GM12878 (cell line): ENCODE results near the gene RCOR1. TPM values are rescaled to one million over a fixed set of nuclear protein-coding genes. Genes with fewer than 3 reads are reported as not detected.
A peak's percentile ranks its signal among the peaks of the same experiment; 100 is the strongest.

Experiments used
- ASH2L ChIP-seq: fragments of 300-600, 200-600 bp; sonication (generic); IDR thresholded peaks from 2 replicates; pipeline ENCODE4 v1.6.1; 2017; ENCODE audit warnings: low read depth, mild to moderate bottlenecking, borderline replicate concordance
- BACH1 ChIP-seq: fragments of 450-650 bp; IDR thresholded peaks from 2 replicates; pipeline ENCODE4 v1.6.1; 2017; ENCODE audit warnings: mild to moderate bottlenecking, borderline replicate concordance
- EED ChIP-seq: sonication (generic); IDR thresholded peaks from 2 replicates; pipeline ENCODE4 v1.6.1; 2016; ENCODE audit warnings: antibody characterized with exemption, low read depth
- FOS ChIP-seq: IDR thresholded peaks from 3 replicates; pipeline ENCODE4 v1.6.1; 2011; ENCODE audit warnings: borderline replicate concordance; ENCODE audit not compliant: insufficient read length; ENCODE audit errors: extremely low read depth
- IRF3 ChIP-seq: fragments of 450-650 bp; IDR thresholded peaks from 2 replicates; pipeline ENCODE4 v1.6.1; 2014; ENCODE audit warnings: mild to moderate bottlenecking
- KAT2A ChIP-seq: conservative IDR thresholded peaks from 2 replicates; pipeline ENCODE4 v1.6.1; 2011; ENCODE audit warnings: low read depth, low read length; ENCODE audit not compliant: control insufficient read depth
- LARP7 ChIP-seq: fragments of 450-650 bp; IDR thresholded peaks from 2 replicates; pipeline ENCODE4 v1.6.1; 2017; ENCODE audit warnings: mild to moderate bottlenecking
- MEF2A ChIP-seq: IDR thresholded peaks from 2 replicates; pipeline ENCODE4 v1.6.1; 2011; ENCODE audit warnings: low read depth, mild to moderate bottlenecking, low read length, moderate library complexity; ENCODE audit not compliant: insufficient read depth
- MEF2B ChIP-seq: fragments of 450-650 bp; IDR thresholded peaks from 2 replicates; pipeline ENCODE4 v1.6.1; 2018; ENCODE audit warnings: mild to moderate bottlenecking, moderate library complexity; ENCODE audit not compliant: partially characterized antibody, poor library complexity, severe bottlenecking
- MXI1 ChIP-seq: fragments of 150-350 bp; IDR thresholded peaks from 2 replicates; pipeline ENCODE4 v1.6.1; 2011; ENCODE audit warnings: low read depth, mild to moderate bottlenecking, inconsistent platforms, low read length, improper control_type of control experiment
- SMARCA5 ChIP-seq: fragments of 450-650 bp; IDR thresholded peaks from 2 replicates; pipeline ENCODE4 v1.6.1; 2017; ENCODE audit warnings: mild to moderate bottlenecking
- SPI1 ChIP-seq: IDR thresholded peaks from 2 replicates; pipeline ENCODE4 v1.6.1; 2011; ENCODE audit warnings: low read depth, mild to moderate bottlenecking, low read length, moderate library complexity, borderline replicate concordance; ENCODE audit not compliant: insufficient read depth
- polyA plus RNA-seq, 11 experiments: library from polyadenylated mRNA; depleted of rRNA in 4 of 11; unstranded in 6 of 11; stranded (reverse) in 5 of 11; fragments of >200 nt; fragmentation: Nextera tagmentation in 4 of 11; fragmentation: Illumina TruSeq in 1 of 11; extraction: Ambion mirVana in 4 of 11; extraction: Trizol in 1 of 11; gene quantifications; 1 replicate in 1 of 11; 2 replicates in 10 of 11; pipeline versions ENCODE4 v1.2.1 to v1.2.3, GENCODE V29; 2011 to 2016; ENCODE audit warnings: inconsistent platforms in 2 of 11, missing spikeins in 2 of 11, low read depth in 1 of 11
- total RNA-seq, 4 experiments: library from RNA; depleted of rRNA in 3 of 4; stranded (reverse); fragments of >200 nt in 3 of 4; fragmentation: Illumina TruSeq in 1 of 4; extraction: Trizol in 1 of 4; gene quantifications; 2 replicates each; pipeline versions ENCODE4 v1.2.1 to v1.2.3, GENCODE V29; 2013 to 2021
- TF ChIP-seq, protein P1 (sequence below): fragments of 450-650 bp; IDR thresholded peaks from 2 replicates; pipeline ENCODE4 v1.6.1; 2017; ENCODE audit warnings: mild to moderate bottlenecking, low read depth, inconsistent platforms; ENCODE audit not compliant: poor library complexity, severe bottlenecking

Gene RCOR1
- total and polyA plus RNA-seq, 10 of the 15 experiments (the other 5 are each of a cell fraction or from before 2014, with no cell fraction given): 1.6 to 12.2 (median 4.4) TPM

- TF ChIP-seq IRF3 (no peak), BACH1 (no peak), SPI1 (peak; percentile 95), MEF2A (no peak), LARP7 (no peak), KAT2A (no peak), EED (peak; percentile 43; the same call in 1 of the 2 replicates), FOS (no peak), MXI1 (no peak), MEF2B (no peak), SMARCA5 (no peak), ASH2L (no peak)
- TF ChIP-seq, protein P1, sequence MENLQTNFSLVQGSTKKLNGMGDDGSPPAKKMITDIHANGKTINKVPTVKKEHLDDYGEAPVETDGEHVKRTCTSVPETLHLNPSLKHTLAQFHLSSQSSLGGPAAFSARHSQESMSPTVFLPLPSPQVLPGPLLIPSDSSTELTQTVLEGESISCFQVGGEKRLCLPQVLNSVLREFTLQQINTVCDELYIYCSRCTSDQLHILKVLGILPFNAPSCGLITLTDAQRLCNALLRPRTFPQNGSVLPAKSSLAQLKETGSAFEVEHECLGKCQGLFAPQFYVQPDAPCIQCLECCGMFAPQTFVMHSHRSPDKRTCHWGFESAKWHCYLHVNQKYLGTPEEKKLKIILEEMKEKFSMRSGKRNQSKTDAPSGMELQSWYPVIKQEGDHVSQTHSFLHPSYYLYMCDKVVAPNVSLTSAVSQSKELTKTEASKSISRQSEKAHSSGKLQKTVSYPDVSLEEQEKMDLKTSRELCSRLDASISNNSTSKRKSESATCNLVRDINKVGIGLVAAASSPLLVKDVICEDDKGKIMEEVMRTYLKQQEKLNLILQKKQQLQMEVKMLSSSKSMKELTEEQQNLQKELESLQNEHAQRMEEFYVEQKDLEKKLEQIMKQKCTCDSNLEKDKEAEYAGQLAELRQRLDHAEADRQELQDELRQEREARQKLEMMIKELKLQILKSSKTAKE: no peak
These were observed 18.8 kb upstream of the RCOR1 start (continued) for GRCh38 chr14:102573591-102574046.
